A549 treated with DMSO at 1 μM for 4 hours (cell line): ENCODE data around the gene MTF1. TPM values are rescaled to one million over a fixed set of nuclear protein-coding genes. Genes with fewer than 3 reads are reported as not detected.

Experiments
- total RNA-seq: library from RNA; stranded (reverse); fragments of 200-300 nt; extraction: Qiagen RNA extraction; gene quantifications from 5 replicates; pipeline ENCODE4 v1.2.3, GENCODE V29; 2022; ENCODE audit warnings: low read depth

Gene MTF1
- total RNA-seq, result 4.4 to 7.7 TPM (median 4.8 TPM) in 5 replicates

GRCh38 chr1:37859507-37860345 is at the start of gene MTF1:
Gene MTF1, minus strand, starts transcription at chr1:37859592. Its CDS starts 1,934 bp downstream, at chr1:37857658.

GRCh38 chr1:37807555-37808368 is 51.6 kb downstream of the MTF1 start, which contains the start of the genes C1orf122 and YRDC:
Gene C1orf122, plus strand, starts transcription at chr1:37807790. Its CDS starts 615 bp downstream, at chr1:37808405.
Gene YRDC, minus strand, starts transcription at chr1:37808208. Its CDS starts 28 bp downstream, at chr1:37808180.

GRCh38 chr1:37793773-37794371 is 65.5 kb downstream of the MTF1 start, which contains the start of gene MANEAL:
Gene MANEAL, plus strand, starts transcription at chr1:37793847. Its CDS starts 336 bp downstream, at chr1:37794183.

DNA sequence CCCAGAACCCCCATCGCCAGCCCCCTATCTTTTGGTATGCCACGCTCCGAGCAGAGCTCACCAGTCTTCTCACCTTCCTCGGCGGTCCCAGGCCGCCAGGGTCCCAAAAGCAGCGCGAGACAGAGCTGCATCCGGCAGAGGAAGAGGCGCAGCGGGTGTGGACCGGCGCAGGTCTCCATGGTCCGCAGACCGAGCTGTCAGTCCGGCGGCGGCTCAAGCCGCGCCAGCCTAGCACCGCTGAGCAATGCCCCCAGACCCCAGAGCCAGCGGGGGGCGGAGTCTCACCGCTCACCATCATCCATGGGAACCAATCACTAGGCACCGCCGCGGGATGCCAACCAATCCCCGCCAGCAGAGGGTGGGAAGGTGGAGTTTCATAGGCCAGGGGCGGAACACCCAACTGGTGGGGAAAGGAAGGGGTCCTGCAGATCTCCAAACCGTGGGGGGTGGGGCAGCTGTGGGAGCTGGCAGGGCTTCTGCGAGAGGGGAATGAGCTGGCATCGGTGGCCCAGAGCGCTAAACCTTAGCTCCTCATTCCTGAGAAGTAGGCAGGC is 94.4 kb downstream of the MTF1 start, which contains the start of gene EPHA10:
TSS of gene EPHA10 (minus strand) at position 233 of the 554 bp plus-strand sequence. CDS start at position 179, 54 bp downstream.

Other genes starting within 250 kb of the MTF1 start
- 0.08 to 0.21 TPM (median 0.09 TPM) in 5 replicates for gene RSPO1, start 224.7 kb downstream of the MTF1 start, total RNA-seq
- gene CDCA8, start 167.1 kb downstream of the MTF1 start, total RNA-seq, result 47.5 to 51.4 TPM (median 48.9 TPM) in 5 replicates
- gene EPHA10, start 94.5 kb downstream of the MTF1 start, total RNA-seq, result 0.58 to 1.0 TPM (median 0.77 TPM) in 5 replicates
- gene MANEAL, start 65.7 kb downstream of the MTF1 start, total RNA-seq, result 24.1 to 27.2 TPM (median 26.6 TPM) in 5 replicates
- 34.0 to 61.2 TPM (median 52.0 TPM) in 5 replicates for gene C1orf122, start 51.8 kb downstream of the MTF1 start, total RNA-seq
- 13.9 to 20.8 TPM (median 19.7 TPM) in 5 replicates for gene YRDC, start 51.4 kb downstream of the MTF1 start, total RNA-seq
- gene INPP5B, start 87.5 kb upstream of the MTF1 start, total RNA-seq, result 4.7 to 5.4 TPM (median 5.1 TPM) in 5 replicates
- 55.5 to 94.2 TPM (median 62.7 TPM) in 5 replicates for gene SF3A3, start 130.4 kb upstream of the MTF1 start, total RNA-seq
- 7.3 to 8.8 TPM (median 8.3 TPM) in 5 replicates for gene FHL3, start 145.9 kb upstream of the MTF1 start, total RNA-seq
- 43.7 to 62.2 TPM (median 48.2 TPM) in 5 replicates for gene UTP11, start 153.1 kb upstream of the MTF1 start, total RNA-seq
- 0.04 to 0.07 TPM in 2 of 5 replicates, not detected in the others for gene POU3F1, start 187.2 kb upstream of the MTF1 start, total RNA-seq